GM18867 (cell line): ENCODE measurements around the gene CTCFL.

Experiments
- ATAC-seq: cut with Tn5 transposase; IDR thresholded peaks from one replicate; pipeline ENCODE4 v1.9.1; 2021; ENCODE audit warnings: mild to moderate bottlenecking, moderate library complexity; ENCODE audit not compliant: unreplicated experiment

CTCFL gene

GRCh38 chr20:57537822-57538221 lies 12.9 kb upstream of the CTCFL start:
- no peak for ATAC-seq

- no peak for ATAC-seq
These were observed 12.1 kb upstream of the CTCFL start for GRCh38 chr20:57536771-57537724.

GRCh38 chr20:57536120-57536708 lies 11.3 kb upstream of the CTCFL start:
- ATAC-seq, result no peak

GRCh38 chr20:57535297-57535696 lies 10.4 kb upstream of the CTCFL start:
- no peak for ATAC-seq

- ATAC-seq, result no peak
These were observed 7.2 kb upstream of the CTCFL start for GRCh38 chr20:57532104-57532503.

- ATAC-seq, result no peak
These were observed 5.5 kb upstream of the CTCFL start for GRCh38 chr20:57530327-57530981.

- ATAC-seq, result no peak
These were observed 4.9 kb upstream of the CTCFL start for GRCh38 chr20:57529810-57530209.

GRCh38 chr20:57529160-57529585 lies 4.2 kb upstream of the CTCFL start:
- no peak for ATAC-seq

GRCh38 chr20:57528148-57528547 lies 3.2 kb upstream of the CTCFL start:
- no peak for ATAC-seq

GRCh38 chr20:57527728-57528127 lies 2.8 kb upstream of the CTCFL start:
- no peak for ATAC-seq

- ATAC-seq, result no peak
These were observed 2.0 kb upstream of the CTCFL start for GRCh38 chr20:57526885-57527460.

- no peak for ATAC-seq
These were observed 1.3 kb upstream of the CTCFL start for GRCh38 chr20:57526087-57526884.

GRCh38 chr20:57525328-57526086 lies 567 bp upstream of the CTCFL start:
- ATAC-seq, result no peak

- ATAC-seq, result no peak
These were observed 1.2 kb downstream of the CTCFL start for GRCh38 chr20:57523782-57524181.

GRCh38 chr20:57522380-57523140 lies 2.4 kb downstream of the CTCFL start:
- ATAC-seq, result no peak

GRCh38 chr20:57517904-57518303 lies 7.0 kb downstream of the CTCFL start:
- no peak for ATAC-seq

GRCh38 chr20:57514273-57514751 lies 10.6 kb downstream of the CTCFL start:
- no peak for ATAC-seq

GRCh38 chr20:57513199-57513598 lies 11.7 kb downstream of the CTCFL start:
- no peak for ATAC-seq

- no peak for ATAC-seq
These were observed 12.5 kb downstream of the CTCFL start for GRCh38 chr20:57512432-57512831.
